ENCODE measurements around the gene MRPL39.

MRPL39 gene

GRCh38 chr21:25566645-25567044 is 40.6 kb downstream of the MRPL39 start (continued):
- TF ChIP-seq CSRNP3 (CRISPR knock-in tag; IDR thresholded peaks at IDR 0.05), result no peak
- no peak for TF ChIP-seq ZNF8 (CRISPR knock-in tag; IDR thresholded peaks at IDR 0.05)
- no peak for TF ChIP-seq ARNTL (CRISPR knock-in tag; IDR thresholded peaks at IDR 0.05; ENCODE audit: borderline replicate concordance, low read depth)
- no peak for TF ChIP-seq RARB (CRISPR knock-in tag; IDR thresholded peaks at IDR 0.05)
- no peak for TF ChIP-seq TOX (CRISPR knock-in tag; IDR thresholded peaks at IDR 0.05; ENCODE audit: borderline replicate concordance)
- no peak for TF ChIP-seq ZC3H10 (CRISPR knock-in tag; IDR thresholded peaks at IDR 0.05)
- TF ChIP-seq ZFP30 (CRISPR knock-in tag; IDR thresholded peaks at IDR 0.05), result no peak
- TF ChIP-seq ZNF70 (CRISPR knock-in tag; IDR thresholded peaks at IDR 0.05), result no peak
- no peak for TF ChIP-seq ISL1 (CRISPR knock-in tag; IDR thresholded peaks at IDR 0.05)

GRCh38 chr21:25565272-25566211 is 41.7 kb downstream of the MRPL39 start:
- ATAC-seq, result no peak
- TF ChIP-seq ZFP3 (CRISPR knock-in tag; IDR thresholded peaks at IDR 0.05) (no peak), ZFP30 (CRISPR knock-in tag; IDR thresholded peaks at IDR 0.05) (no peak), ZNF70 (CRISPR knock-in tag; IDR thresholded peaks at IDR 0.05) (no peak), TSHZ2 (CRISPR knock-in tag; IDR thresholded peaks at IDR 0.05) (no peak), TOX (CRISPR knock-in tag; IDR thresholded peaks at IDR 0.05; ENCODE audit: borderline replicate concordance) (no peak), OSR1 (CRISPR knock-in tag; IDR thresholded peaks at IDR 0.05) (no peak), CSRNP3 (CRISPR knock-in tag; IDR thresholded peaks at IDR 0.05) (no peak), TCF4 (CRISPR knock-in tag; IDR thresholded peaks at IDR 0.05; ENCODE audit: borderline replicate concordance) (no peak), ZC3H10 (CRISPR knock-in tag; IDR thresholded peaks at IDR 0.05) (no peak), RARB (CRISPR knock-in tag; IDR thresholded peaks at IDR 0.05) (no peak), BACH2 (CRISPR knock-in tag; IDR thresholded peaks at IDR 0.05; ENCODE audit: borderline replicate concordance) (no peak), PATZ1 (CRISPR knock-in tag; IDR thresholded peaks at IDR 0.05; ENCODE audit: borderline replicate concordance) (no peak), POU6F1 (CRISPR knock-in tag; IDR thresholded peaks at IDR 0.05; ENCODE audit: borderline replicate concordance, low read depth) (no peak), SNAI2 (CRISPR knock-in tag; IDR thresholded peaks at IDR 0.05) (no peak), CSDC2 (CRISPR knock-in tag; IDR thresholded peaks at IDR 0.05) (no peak), CREB5 (CRISPR knock-in tag; IDR thresholded peaks at IDR 0.05; ENCODE audit: low read depth) (no peak)

All from SK-N-SH treated with all-trans-retinoic acid at 6 μM for 48 hours (cell line).